Transverse colon (tissue), 4 donors: Measurements from ENCODE around the gene FBXL14.

Source experiments
- EP300 ChIP-seq: sonication (generic); formaldehyde crosslinking; IDR thresholded peaks from one replicate; pipeline ENCODE4 v1.6.1; 2017; ENCODE audit warnings: antibody characterized with exemption, low read depth
- POLR2A ChIP-seq: fragments of 450-650 bp; IDR thresholded peaks from one replicate; pipeline ENCODE4 v1.6.1; 2016; ENCODE audit warnings: antibody characterized with exemption, mild to moderate bottlenecking, moderate library complexity
- POLR2AphosphoS5 ChIP-seq, 3 donors: sonication (generic); formaldehyde crosslinking; IDR thresholded peaks; one replicate each; pipeline ENCODE4 v1.6.1; 2016; ENCODE audit warnings: antibody characterized with exemption in 3 of 3
- TF ChIP-seq, protein P1 (sequence below), 5 experiments: fragments of 200-600 bp in 3 of 5; fragments of 450-650 bp in 2 of 5; sonication (generic) in 3 of 5; IDR thresholded peaks; 1 replicate in 2 of 5; 2 replicates in 3 of 5; pipeline ENCODE4 v1.5.1; 2016 to 2017; ENCODE audit warnings: antibody characterized with exemption in 5 of 5, inconsistent platforms in 3 of 5, mild to moderate bottlenecking in 2 of 5, moderate library complexity in 1 of 5

GRCh38 chr12:1616233-1617066 is 22.1 kb upstream of the FBXL14 start:
- TF ChIP-seq, protein P1, sequence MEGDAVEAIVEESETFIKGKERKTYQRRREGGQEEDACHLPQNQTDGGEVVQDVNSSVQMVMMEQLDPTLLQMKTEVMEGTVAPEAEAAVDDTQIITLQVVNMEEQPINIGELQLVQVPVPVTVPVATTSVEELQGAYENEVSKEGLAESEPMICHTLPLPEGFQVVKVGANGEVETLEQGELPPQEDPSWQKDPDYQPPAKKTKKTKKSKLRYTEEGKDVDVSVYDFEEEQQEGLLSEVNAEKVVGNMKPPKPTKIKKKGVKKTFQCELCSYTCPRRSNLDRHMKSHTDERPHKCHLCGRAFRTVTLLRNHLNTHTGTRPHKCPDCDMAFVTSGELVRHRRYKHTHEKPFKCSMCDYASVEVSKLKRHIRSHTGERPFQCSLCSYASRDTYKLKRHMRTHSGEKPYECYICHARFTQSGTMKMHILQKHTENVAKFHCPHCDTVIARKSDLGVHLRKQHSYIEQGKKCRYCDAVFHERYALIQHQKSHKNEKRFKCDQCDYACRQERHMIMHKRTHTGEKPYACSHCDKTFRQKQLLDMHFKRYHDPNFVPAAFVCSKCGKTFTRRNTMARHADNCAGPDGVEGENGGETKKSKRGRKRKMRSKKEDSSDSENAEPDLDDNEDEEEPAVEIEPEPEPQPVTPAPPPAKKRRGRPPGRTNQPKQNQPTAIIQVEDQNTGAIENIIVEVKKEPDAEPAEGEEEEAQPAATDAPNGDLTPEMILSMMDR (IDR thresholded peaks at IDR 0.05) = no peak
- TF ChIP-seq POLR2A (no peak), POLR2AphosphoS5 (IDR thresholded peaks at IDR 0.05) (no peak), EP300 (no peak)
